Gastrocnemius medialis (tissue), 4 donors: Measurements from ENCODE around the gene OTX2. TPM values are rescaled to one million over a fixed set of nuclear protein-coding genes. Genes with fewer than 3 reads are reported as not detected.

Experiments used
- ATAC-seq, 2 donors: fragments of 150-250 bp; one replicate each; pipeline ENCODE4 v1.9.1; 2016
- DNase-seq, 2 donors: peaks; one replicate each; pipeline ENCODE4 v3.0.0-alpha.2; 2019
- H3K27ac ChIP-seq, 4 donors: fragments of 200-600 bp; sonication (generic); 1 replicate in 1 of 4; 2 replicates in 3 of 4; pipeline ENCODE4 v1.5.1; 2016 to 2018; ENCODE audit warnings: mild to moderate bottlenecking in 2 of 4, moderate library complexity in 1 of 4
- H3K27me3 ChIP-seq, 3 donors: fragments of 200-600 bp; sonication (generic) in 2 of 3; 1 replicate in 1 of 3; 2 replicates in 2 of 3; pipeline versions ENCODE4 v1.5.1 to v1.6.0; 2016 to 2019; ENCODE audit warnings: mild to moderate bottlenecking in 1 of 3, moderate library complexity in 1 of 3
- H3K36me3 ChIP-seq, 2 donors: fragments of 200-600 bp; sonication (generic) in 1 of 2; one replicate each; pipeline ENCODE4 v1.5.1; 2017 to 2018
- H3K4me1 ChIP-seq, 2 donors: fragments of 200-600 bp; sonication (generic) in 1 of 2; one replicate each; pipeline ENCODE4 v1.5.1; 2016 to 2017; ENCODE audit warnings: mild to moderate bottlenecking in 2 of 2
- H3K4me3 ChIP-seq, 4 donors: fragments of 200-600 bp; sonication (generic) in 3 of 4; 1 replicate in 1 of 4; 2 replicates in 3 of 4; pipeline ENCODE4 v1.5.1; 2016 to 2019; ENCODE audit warnings: mild to moderate bottlenecking in 2 of 4
- H3K9me3 ChIP-seq, 3 donors: fragments of 200-600 bp; sonication (generic) in 2 of 3; 1 replicate in 1 of 3; 2 replicates in 2 of 3; pipeline ENCODE4 v1.5.1; 2016 to 2019
- CTCF ChIP-seq, 5 experiments: fragments of 450-650 bp in 3 of 5; fragments of 200-600 bp in 2 of 5; sonication (generic) in 2 of 5; IDR thresholded peaks in 4 of 5; conservative IDR thresholded peaks in 1 of 5; 1 replicate in 4 of 5; 2 replicates in 1 of 5; pipeline ENCODE4 v1.5.1; 2016 to 2019; ENCODE audit warnings: antibody characterized with exemption in 5 of 5, mild to moderate bottlenecking in 3 of 5, moderate library complexity in 3 of 5
- POLR2A ChIP-seq, 2 donors: fragments of 450-650 bp; IDR thresholded peaks; one replicate each; pipeline ENCODE4 v1.6.1; 2017; ENCODE audit warnings: antibody characterized with exemption in 2 of 2, mild to moderate bottlenecking in 2 of 2, moderate library complexity in 2 of 2
- in situ Hi-C, 4 donors: fragments of 200-750 bp; cut with MboI; loops; one replicate each; pipeline versions ENCODE4 v1.15.0 to v1.8.0; 2017; ENCODE audit warnings: low sequenced_read_pairs in 4 of 4
- intact Hi-C: fragments of 100-400 bp; cut with DNase I; formaldehyde crosslinking; loops from one replicate; pipeline ENCODE4 v1.15.1; 2023; ENCODE audit warnings: low total_unique reads
- total RNA-seq, 4 donors: library from RNA; depleted of rRNA; stranded (reverse); fragments of >200 nt; gene quantifications; one replicate each; pipeline versions ENCODE4 v1.1.0 to v1.2.3, GENCODE V29; 2016

Gene OTX2
- total RNA-seq, 4 donors from 2014 or later, result not detected

- no peak for DNase-seq
- H3K4me1 ChIP-seq, result no peaks in the 10 kb centered on the region
- TF ChIP-seq CTCF (IDR thresholded peaks at IDR 0.05 in 4 of 5, conservative IDR thresholded peaks at IDR 0.05 in 1 of 5) (no peak), POLR2A (IDR thresholded peaks at IDR 0.05) (no peak)
- in situ Hi-C loops (no loop called here), intact Hi-C loops (no loop called here)
- no peaks in the 10 kb centered on the region for H3K9me3 ChIP-seq
- H3K27ac ChIP-seq, result no peak overlapping the region
- H3K4me3 ChIP-seq, result no peak overlapping the region
- ATAC-seq, result no peak
- no peaks in the 10 kb centered on the region for H3K27me3 ChIP-seq
- no peaks in the 10 kb centered on the region for H3K36me3 ChIP-seq
Measured at GRCh38 chr14:56854325-56854724, 44.0 kb upstream of the OTX2 start.

GRCh38 chr14:56846970-56847930 lies 37.0 kb upstream of the OTX2 start:
- intact Hi-C loops (no loop called here), in situ Hi-C loops (no loop called here)
- no peaks in the 10 kb centered on the region for H3K36me3 ChIP-seq
- TF ChIP-seq POLR2A (IDR thresholded peaks at IDR 0.05) (no peak), CTCF (IDR thresholded peaks at IDR 0.05 in 4 of 5, conservative IDR thresholded peaks at IDR 0.05 in 1 of 5) (no peak)
- no peak overlapping the region for H3K4me3 ChIP-seq
- no peaks in the 10 kb centered on the region for H3K4me1 ChIP-seq
- no peak overlapping the region for H3K27ac ChIP-seq
- ATAC-seq (no peak), DNase-seq (no peak)
- H3K9me3 ChIP-seq, result no peaks in the 10 kb centered on the region
- peaks cover 0 to 9% (median 4%) of the 10 kb centered on the region in 3 donors for H3K27me3 ChIP-seq

GRCh38 chr14:56844406-56845002 lies 34.2 kb upstream of the OTX2 start:
- H3K27ac ChIP-seq, result no peak overlapping the region
- no peaks in the 10 kb centered on the region for H3K36me3 ChIP-seq
- H3K4me1 ChIP-seq, result no peaks in the 10 kb centered on the region
- intact Hi-C loops, result no loop called here
- in situ Hi-C loops, result no loop called here
- DNase-seq (no peak), ATAC-seq (no peak)
- no peaks in the 10 kb centered on the region for H3K9me3 ChIP-seq
- peaks cover 0 to 9% (median 4%) of the 10 kb centered on the region in 3 donors for H3K27me3 ChIP-seq
- TF ChIP-seq CTCF (IDR thresholded peaks at IDR 0.05 in 4 of 5, conservative IDR thresholded peaks at IDR 0.05 in 1 of 5) (no peak), POLR2A (IDR thresholded peaks at IDR 0.05) (no peak)
- no peak overlapping the region for H3K4me3 ChIP-seq

- DNase-seq (no peak), ATAC-seq (no peak)
- in situ Hi-C loops (no loop called here), intact Hi-C loops (no loop called here)
- H3K4me1 ChIP-seq, result no peaks in the 10 kb centered on the region
- H3K27ac ChIP-seq, result no peak overlapping the region
- TF ChIP-seq POLR2A (IDR thresholded peaks at IDR 0.05) (no peak), CTCF (IDR thresholded peaks at IDR 0.05 in 4 of 5, conservative IDR thresholded peaks at IDR 0.05 in 1 of 5) (no peak)
- H3K27me3 ChIP-seq, result peaks cover 0 to 9% (median 8%) of the 10 kb centered on the region in 3 donors
- no peak overlapping the region for H3K4me3 ChIP-seq
- H3K9me3 ChIP-seq, result no peaks in the 10 kb centered on the region
- no peaks in the 10 kb centered on the region for H3K36me3 ChIP-seq
Measured at GRCh38 chr14:56841611-56842010, 31.3 kb upstream of the OTX2 start.
